Nephron progenitor cell (in vitro differentiated cells): ENCODE data around the gene HMOX1.

ENCODE experiments used
- DNase-seq: peaks from one replicate; pipeline ENCODE4 v3.0.0; 2021
- H3K27ac Mint-ChIP-seq: 2 replicates; pipeline ENCODE4 v1.8.0; 2021; ENCODE audit warnings: mild to moderate bottlenecking, moderate library complexity, mixed read lengths
- H3K27me3 Mint-ChIP-seq: 2 replicates; pipeline ENCODE4 v1.8.0; 2021; ENCODE audit warnings: mild to moderate bottlenecking, low read depth, mixed read lengths; ENCODE audit not compliant: poor library complexity
- H3K36me3 Mint-ChIP-seq: 2 replicates; pipeline ENCODE4 v1.8.0; 2021; ENCODE audit warnings: low read depth, mixed read lengths
- H3K4me1 Mint-ChIP-seq: 2 replicates; pipeline ENCODE4 v1.8.0; 2021; ENCODE audit warnings: mixed read lengths
- H3K4me3 Mint-ChIP-seq: 2 replicates; pipeline ENCODE4 v1.8.0; 2021; ENCODE audit warnings: mild to moderate bottlenecking, moderate library complexity, mixed read lengths
- H3K9me3 Mint-ChIP-seq: 2 replicates; pipeline ENCODE4 v1.8.0; 2021; ENCODE audit warnings: mild to moderate bottlenecking, moderate library complexity, mixed read lengths
- CTCF ChIP-seq: fragments of 200-600 bp; sonication (generic); IDR thresholded peaks from 2 replicates; pipeline ENCODE4 v1.5.0; 2021; ENCODE audit warnings: antibody characterized with exemption

HMOX1 gene

DNA sequence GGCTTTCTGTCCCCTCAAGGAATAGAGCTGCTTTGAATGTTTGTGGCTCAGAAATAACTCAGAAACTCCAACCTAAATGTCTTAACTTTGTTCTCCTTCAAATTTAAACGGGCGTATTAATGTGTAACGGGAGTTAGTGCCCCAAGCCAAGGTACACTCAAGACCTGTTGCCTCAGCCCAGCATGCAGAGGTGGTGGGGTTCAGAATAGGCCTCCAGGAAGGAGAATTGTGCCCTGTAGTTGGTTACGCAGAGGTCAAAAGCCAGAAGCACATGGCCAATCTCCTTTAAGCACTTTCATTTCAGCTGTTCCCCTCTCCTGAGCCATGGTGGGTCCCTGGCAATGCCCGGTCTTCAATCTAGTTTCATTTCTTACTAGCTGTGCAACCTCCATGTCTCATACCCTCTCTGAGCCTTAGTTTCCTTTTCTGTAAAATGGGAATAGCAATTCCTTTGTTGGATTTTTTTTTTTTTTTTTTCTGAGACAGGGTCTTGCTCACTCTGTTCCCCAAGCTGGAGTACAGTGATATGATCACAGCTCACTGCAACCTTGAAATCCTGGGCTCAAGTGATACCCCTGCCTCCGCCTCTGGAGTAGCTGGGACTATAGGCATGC is 4.2 kb downstream of the HMOX1 start:
- no peaks in the 10 kb centered on the region for H3K36me3 Mint-ChIP-seq
- H3K9me3 Mint-ChIP-seq, result no peaks in the 10 kb centered on the region
- TF ChIP-seq CTCF, result no peak
- H3K27ac Mint-ChIP-seq, result no peak overlapping the region
- peaks cover 16% of the 10 kb centered on the region for H3K4me1 Mint-ChIP-seq
- H3K4me3 Mint-ChIP-seq, result no peak overlapping the region
- peaks cover 24% of the 10 kb centered on the region for H3K27me3 Mint-ChIP-seq
- DNase-seq, result no peak

- Mint-ChIP-seq H3K4me3 (no peak overlapping the region), H3K27ac (no peak overlapping the region), H3K4me1 (peaks cover 3% of the 10 kb centered on the region), H3K9me3 (no peaks in the 10 kb centered on the region), H3K36me3 (no peaks in the 10 kb centered on the region), H3K27me3 (peaks cover 17% of the 10 kb centered on the region)
- TF ChIP-seq CTCF, result no peak
- no peak for DNase-seq
Measured at GRCh38 chr22:35386670-35387288, 5.9 kb downstream of the HMOX1 start.

DNA sequence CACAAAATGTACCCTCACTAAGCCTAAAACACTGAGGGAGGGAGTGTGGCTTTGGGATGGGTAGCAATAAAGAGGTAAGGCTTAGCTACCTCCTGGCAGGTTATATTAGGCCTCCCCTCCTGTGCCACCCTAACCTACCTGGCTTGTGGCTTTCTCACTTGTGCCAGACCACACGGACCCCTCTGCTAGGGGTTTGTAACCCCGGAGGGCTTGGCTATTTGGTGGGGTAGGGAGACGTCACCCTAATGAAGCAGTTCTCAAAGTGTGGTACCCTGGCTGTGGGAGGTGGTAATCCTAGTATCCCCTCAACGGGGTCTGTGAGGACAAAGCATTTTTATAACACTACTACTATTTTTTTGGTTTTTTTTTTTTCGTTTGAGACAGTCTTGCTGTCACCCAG is 10.0 kb downstream of the HMOX1 start:
- H3K36me3 Mint-ChIP-seq, result no peaks in the 10 kb centered on the region
- H3K27ac Mint-ChIP-seq, result no peak overlapping the region
- no peaks in the 10 kb centered on the region for H3K9me3 Mint-ChIP-seq
- no peak for DNase-seq
- peaks cover 22% of the 10 kb centered on the region for H3K4me1 Mint-ChIP-seq
- no peak overlapping the region for H3K4me3 Mint-ChIP-seq
- H3K27me3 Mint-ChIP-seq, result peaks cover 4% of the 10 kb centered on the region
- TF ChIP-seq CTCF, result no peak

DNA sequence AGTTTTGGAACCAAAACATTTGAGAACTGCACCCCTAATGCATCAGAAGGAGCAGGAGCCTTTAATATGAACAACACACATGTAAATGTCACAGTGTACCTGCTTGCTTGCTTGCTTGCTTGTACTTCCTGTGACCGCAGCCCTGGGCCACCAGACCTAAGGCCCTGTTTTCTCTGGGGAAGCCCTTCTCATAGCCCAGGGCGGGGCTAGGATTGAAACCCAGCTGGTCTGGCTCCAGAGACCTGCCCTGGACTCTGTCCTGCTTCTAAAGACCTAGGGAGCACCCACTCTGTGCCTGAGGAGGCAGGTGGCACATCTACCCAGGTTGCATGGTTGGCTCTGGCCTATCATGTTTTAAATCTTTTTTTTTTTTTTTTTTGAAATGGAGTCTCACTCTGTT is 11.5 kb downstream of the HMOX1 start:
- Mint-ChIP-seq H3K4me1 (peaks cover 33% of the 10 kb centered on the region), H3K9me3 (no peaks in the 10 kb centered on the region), H3K27me3 (peaks cover 4% of the 10 kb centered on the region), H3K27ac (no peak overlapping the region), H3K4me3 (no peak overlapping the region), H3K36me3 (no peaks in the 10 kb centered on the region)
- DNase-seq, result no peak
- TF ChIP-seq CTCF, result no peak

DNA sequence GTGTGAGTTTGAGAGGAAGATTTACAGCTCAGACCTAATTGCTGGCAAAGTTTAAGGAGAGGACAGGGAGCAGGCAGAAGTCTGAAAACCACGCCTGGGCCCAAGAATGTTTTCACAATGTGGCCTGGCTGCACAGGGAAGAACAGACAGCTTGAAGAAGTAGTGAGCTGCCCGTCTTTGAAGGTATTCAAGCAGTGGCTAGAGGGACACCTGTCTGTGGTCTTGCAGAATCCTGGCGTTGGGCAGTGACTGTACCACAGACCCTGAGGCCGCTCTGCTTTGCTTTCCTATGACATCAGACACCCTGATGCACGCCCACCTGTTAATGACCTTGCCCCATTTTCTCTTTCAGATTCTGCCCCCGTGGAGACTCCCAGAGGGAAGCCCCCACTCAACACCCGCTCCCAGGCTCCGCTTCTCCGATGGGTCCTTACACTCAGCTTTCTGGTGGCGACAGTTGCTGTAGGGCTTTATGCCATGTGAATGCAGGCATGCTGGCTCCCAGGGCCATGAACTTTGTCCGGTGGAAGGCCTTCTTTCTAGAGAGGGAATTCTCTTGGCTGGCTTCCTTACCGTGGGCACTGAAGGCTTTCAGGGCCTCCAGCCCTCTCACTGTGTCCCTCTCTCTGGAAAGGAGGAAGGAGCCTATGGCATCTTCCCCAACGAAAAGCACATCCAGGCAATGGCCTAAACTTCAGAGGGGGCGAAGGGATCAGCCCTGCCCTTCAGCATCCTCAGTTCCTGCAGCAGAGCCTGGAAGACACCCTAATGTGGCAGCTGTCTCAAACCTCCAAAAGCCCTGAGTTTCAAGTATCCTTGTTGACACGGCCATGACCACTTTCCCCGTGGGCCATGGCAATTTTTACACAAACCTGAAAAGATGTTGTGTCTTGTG is 12.5 kb downstream of the HMOX1 start:
- H3K27me3 Mint-ChIP-seq, result peaks cover 4% of the 10 kb centered on the region
- no peaks in the 10 kb centered on the region for H3K36me3 Mint-ChIP-seq
- DNase-seq, result no peak
- no peak overlapping the region for H3K4me3 Mint-ChIP-seq
- TF ChIP-seq CTCF, result no peak
- H3K27ac Mint-ChIP-seq, result peak overlapping the region; percentile 85
- H3K9me3 Mint-ChIP-seq, result no peaks in the 10 kb centered on the region
- H3K4me1 Mint-ChIP-seq, result peaks cover 37% of the 10 kb centered on the region
